ENCODE results near the gene SLC7A5. TPM values are rescaled to one million over a fixed set of nuclear protein-coding genes. Genes with fewer than 3 reads are reported as not detected.
A peak's percentile ranks its signal among the peaks of the same experiment; 100 is the strongest.
"Not testable (repeated sequence)": the region's sequence is repeated elsewhere in the genome, so short reads cannot be mapped to it uniquely, and the experiment has no call there.

Gene SLC7A5
- polyA plus RNA-seq, 1 experiment: 60.2 TPM

GRCh38 chr16:87895641-87896141 is 26.4 kb upstream of the SLC7A5 start:
- ChIA-PET CTCF (interaction anchor here (1.0 to 1.8 kb wide), 4 partner anchors 13 to 127 kb away, joined by 3 to 4 read pairs (median 4); no protein-coding TSS in a partner anchor), POLR2A (no interaction called here)
- H3K27me3 ChIP-seq (ENCODE audit: control insufficient read depth, insufficient read depth, low read length): no peaks in the 10 kb centered on the region
- no peak overlapping the region for H3K4me3 ChIP-seq (ENCODE audit: low read depth, low read length)
- peak; percentile 25 for DNase-seq (ENCODE audit: low read depth)
- TF ChIP-seq, protein P1, sequence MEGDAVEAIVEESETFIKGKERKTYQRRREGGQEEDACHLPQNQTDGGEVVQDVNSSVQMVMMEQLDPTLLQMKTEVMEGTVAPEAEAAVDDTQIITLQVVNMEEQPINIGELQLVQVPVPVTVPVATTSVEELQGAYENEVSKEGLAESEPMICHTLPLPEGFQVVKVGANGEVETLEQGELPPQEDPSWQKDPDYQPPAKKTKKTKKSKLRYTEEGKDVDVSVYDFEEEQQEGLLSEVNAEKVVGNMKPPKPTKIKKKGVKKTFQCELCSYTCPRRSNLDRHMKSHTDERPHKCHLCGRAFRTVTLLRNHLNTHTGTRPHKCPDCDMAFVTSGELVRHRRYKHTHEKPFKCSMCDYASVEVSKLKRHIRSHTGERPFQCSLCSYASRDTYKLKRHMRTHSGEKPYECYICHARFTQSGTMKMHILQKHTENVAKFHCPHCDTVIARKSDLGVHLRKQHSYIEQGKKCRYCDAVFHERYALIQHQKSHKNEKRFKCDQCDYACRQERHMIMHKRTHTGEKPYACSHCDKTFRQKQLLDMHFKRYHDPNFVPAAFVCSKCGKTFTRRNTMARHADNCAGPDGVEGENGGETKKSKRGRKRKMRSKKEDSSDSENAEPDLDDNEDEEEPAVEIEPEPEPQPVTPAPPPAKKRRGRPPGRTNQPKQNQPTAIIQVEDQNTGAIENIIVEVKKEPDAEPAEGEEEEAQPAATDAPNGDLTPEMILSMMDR (IDR thresholded peaks at IDR 0.05; ENCODE audit: insufficient read depth, low read depth, low read length): no peak
- H3K36me3 ChIP-seq (ENCODE audit: control insufficient read depth, insufficient read depth, low read length): no peaks in the 10 kb centered on the region

- DNase-seq (ENCODE audit: low read depth); H3K4me3 ChIP-seq (ENCODE audit: low read depth, low read length); H3K36me3 ChIP-seq (ENCODE audit: control insufficient read depth, insufficient read depth, low read length); H3K27me3 ChIP-seq (ENCODE audit: control insufficient read depth, insufficient read depth, low read length); POLR2A ChIA-PET: not testable (repeated sequence)
- CTCF ChIA-PET: interaction anchor here (1.3 to 1.5 kb wide), 2 partner anchors 23 to 115 kb away, joined by 3 to 4 read pairs; no protein-coding TSS in a partner anchor
Observed at GRCh38 chr16:87894005-87894404, 24.7 kb upstream of the SLC7A5 start.

- no peak for DNase-seq (ENCODE audit: low read depth)
- Histone ChIP-seq H3K27me3 (ENCODE audit: control insufficient read depth, insufficient read depth, low read length) (no peaks in the 10 kb centered on the region), H3K4me3 (ENCODE audit: low read depth, low read length) (no peak overlapping the region), H3K36me3 (ENCODE audit: control insufficient read depth, insufficient read depth, low read length) (no peaks in the 10 kb centered on the region)
- ChIA-PET POLR2A (no interaction called here), CTCF (interaction anchor here (1.1 to 1.5 kb wide), 2 partner anchors 11 to 113 kb away, joined by 3 to 4 read pairs; no protein-coding TSS in a partner anchor)
- TF ChIP-seq, protein P1 (IDR thresholded peaks at IDR 0.05; ENCODE audit: insufficient read depth, low read depth, low read length): no peak
Observed at GRCh38 chr16:87891764-87892163, 22.5 kb upstream of the SLC7A5 start.

GRCh38 chr16:87889762-87890161 is 20.5 kb upstream of the SLC7A5 start:
- H3K36me3 ChIP-seq (ENCODE audit: control insufficient read depth, insufficient read depth, low read length); DNase-seq (ENCODE audit: low read depth); POLR2A ChIA-PET; H3K4me3 ChIP-seq (ENCODE audit: low read depth, low read length); H3K27me3 ChIP-seq (ENCODE audit: control insufficient read depth, insufficient read depth, low read length): not testable (repeated sequence)
- CTCF ChIA-PET: interaction anchor here (1.3 kb wide), 1 partner anchor 40 kb away, joined by 3 read pairs; no protein-coding TSS in a partner anchor
- TF ChIP-seq, protein P1 (IDR thresholded peaks at IDR 0.05; ENCODE audit: insufficient read depth, low read depth, low read length): 0 out of 2 replicates have a peak, but pooled peaks have one; percentile 7

DNA sequence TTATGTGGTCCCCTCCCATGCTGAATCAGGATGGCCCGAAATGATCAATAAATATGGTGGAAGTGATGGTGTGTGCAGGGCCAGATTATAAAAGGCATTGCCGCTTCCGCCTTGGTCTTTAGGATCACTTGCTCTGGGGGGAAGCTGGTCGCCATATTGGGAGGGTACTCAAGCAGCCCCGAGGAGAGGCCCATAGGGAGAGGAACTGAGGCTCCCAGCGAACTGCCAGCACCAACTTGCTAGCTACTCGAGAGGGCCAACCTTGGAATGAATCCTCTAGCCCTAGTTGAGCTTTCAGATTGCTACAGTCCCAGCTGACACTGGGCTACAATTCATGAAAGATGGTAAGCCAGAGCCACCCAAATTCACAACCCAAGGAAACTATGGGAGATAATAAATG is 19.0 kb upstream of the SLC7A5 start:
- CTCF ChIA-PET: interaction anchor here (0.8 to 1.6 kb wide), 2 partner anchors 17 to 109 kb away, joined by 3 to 6 read pairs; no protein-coding TSS in a partner anchor
- H3K27me3 ChIP-seq (ENCODE audit: control insufficient read depth, insufficient read depth, low read length); POLR2A ChIA-PET; H3K36me3 ChIP-seq (ENCODE audit: control insufficient read depth, insufficient read depth, low read length); H3K4me3 ChIP-seq (ENCODE audit: low read depth, low read length); DNase-seq (ENCODE audit: low read depth): not testable (repeated sequence)

DNA sequence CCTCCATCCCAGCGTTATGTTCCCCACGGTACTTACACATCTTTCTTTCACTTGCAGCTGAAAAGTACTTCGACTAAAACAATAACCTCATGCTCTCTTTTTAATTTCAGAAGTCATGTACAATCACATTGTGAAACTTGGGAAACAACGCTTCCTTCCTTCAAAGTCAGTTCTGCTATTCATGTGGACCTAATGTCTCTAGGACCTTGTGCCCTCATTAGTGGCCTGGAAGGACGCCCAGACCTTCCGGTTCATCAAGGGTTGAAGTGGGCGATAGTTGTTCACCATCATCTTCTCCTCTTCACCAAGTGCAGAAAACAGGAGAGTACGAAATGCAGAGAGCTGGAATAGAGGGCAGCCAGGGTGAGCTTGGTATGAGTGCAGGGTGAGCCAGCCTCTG is 18.6 kb upstream of the SLC7A5 start:
- POLR2A ChIA-PET; H3K36me3 ChIP-seq (ENCODE audit: control insufficient read depth, insufficient read depth, low read length); H3K4me3 ChIP-seq (ENCODE audit: low read depth, low read length); DNase-seq (ENCODE audit: low read depth); H3K27me3 ChIP-seq (ENCODE audit: control insufficient read depth, insufficient read depth, low read length): not testable (repeated sequence)
- CTCF ChIA-PET: interaction anchor here (1.6 kb wide), 1 partner anchor 109 kb away, joined by 6 read pairs; no protein-coding TSS in a partner anchor

DNA sequence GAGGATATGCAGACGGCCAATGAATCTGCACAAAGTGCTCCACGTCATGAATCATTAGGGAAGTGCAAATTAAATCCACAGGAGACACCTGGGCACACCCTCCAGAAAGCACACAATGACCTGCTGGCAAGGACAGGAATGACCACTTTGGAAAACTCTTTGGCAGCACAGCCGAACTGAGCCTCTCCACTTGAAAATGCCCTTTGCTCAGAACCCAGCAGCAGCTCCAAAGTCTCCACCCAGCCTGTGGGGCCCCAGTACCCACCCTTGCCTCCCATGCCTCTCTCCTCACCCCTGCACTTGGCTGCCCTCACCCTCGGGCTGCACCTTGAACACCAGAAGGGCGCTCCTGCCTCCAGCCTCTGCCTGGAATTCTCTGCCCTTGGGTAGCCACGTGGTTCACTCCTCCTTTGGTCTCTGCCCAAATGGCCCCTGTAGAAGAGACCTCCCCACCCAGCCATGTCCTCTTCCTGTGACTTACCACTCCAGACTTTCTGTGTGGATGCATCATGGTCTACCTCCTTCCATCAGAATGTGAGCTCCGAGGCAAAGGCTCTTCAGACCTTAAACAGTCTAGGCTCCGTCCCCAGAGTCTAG is 16.2 kb upstream of the SLC7A5 start:
- CTCF ChIA-PET: interaction anchor here (0.6 kb wide), 1 partner anchor 10 kb away, joined by 3 read pairs; no protein-coding TSS in a partner anchor
- H3K36me3 ChIP-seq (ENCODE audit: control insufficient read depth, insufficient read depth, low read length); DNase-seq (ENCODE audit: low read depth); H3K4me3 ChIP-seq (ENCODE audit: low read depth, low read length); POLR2A ChIA-PET; H3K27me3 ChIP-seq (ENCODE audit: control insufficient read depth, insufficient read depth, low read length): not testable (repeated sequence)

Measured in BJ (cell line).